Osteoblast (primary cell): ENCODE results near the gene GCK. TPM values are rescaled to one million over a fixed set of nuclear protein-coding genes. Genes with fewer than 3 reads are reported as not detected.

ENCODE experiments used
- DNase-seq: peaks from one replicate; pipeline ENCODE4 v3.0.0; 2011; ENCODE audit warnings: low spot score, mixed read lengths; ENCODE audit not compliant: insufficient read length; ENCODE audit errors: missing footprints
- H2AFZ ChIP-seq: 2 replicates; pipeline ENCODE4 v1.6.0; 2011; ENCODE audit warnings: mild to moderate bottlenecking, low read length
- H3K27ac ChIP-seq: 2 replicates; pipeline ENCODE4 v1.5.1; 2011; ENCODE audit warnings: mild to moderate bottlenecking, low read depth, low read length, moderate library complexity
- H3K27me3 ChIP-seq: 2 replicates; pipeline ENCODE4 v1.6.0; 2012; ENCODE audit warnings: mild to moderate bottlenecking, control low read depth, inconsistent platforms, low read length, moderate library complexity; ENCODE audit not compliant: insufficient read depth
- H3K36me3 ChIP-seq: 2 replicates; pipeline ENCODE4 v1.5.1; 2011; ENCODE audit warnings: mild to moderate bottlenecking, low read length, control low read depth, moderate library complexity; ENCODE audit not compliant: insufficient read depth
- H3K4me1 ChIP-seq: 2 replicates; pipeline ENCODE4 v1.5.1; 2011; ENCODE audit warnings: mild to moderate bottlenecking, low read length, control low read depth, moderate library complexity; ENCODE audit not compliant: insufficient read depth
- H3K4me2 ChIP-seq: 2 replicates; pipeline ENCODE4 v1.6.0; 2011; ENCODE audit warnings: mild to moderate bottlenecking, low read length; ENCODE audit not compliant: insufficient read depth
- H3K4me3 ChIP-seq: fragments of 200-600 bp; sonication (generic); 3 replicates; pipeline ENCODE4 v1.5.1; 2012; ENCODE audit warnings: mild to moderate bottlenecking, low read length, inconsistent platforms; ENCODE audit not compliant: insufficient read depth
- H3K79me2 ChIP-seq: 2 replicates; pipeline ENCODE4 v1.6.0; 2012; ENCODE audit warnings: mild to moderate bottlenecking, low read length, control low read depth, inconsistent platforms; ENCODE audit not compliant: insufficient read depth
- H3K9me3 ChIP-seq: 2 replicates; pipeline ENCODE4 v1.5.1; 2011; ENCODE audit warnings: low read depth, low read length, control low read depth
- H4K20me1 ChIP-seq: 2 replicates; pipeline ENCODE4 v1.6.0; 2012; ENCODE audit warnings: mild to moderate bottlenecking, low read length, control low read depth; ENCODE audit not compliant: insufficient read depth
- CTCF ChIP-seq: IDR thresholded peaks from 2 replicates; pipeline ENCODE4 v1.5.1; 2011; ENCODE audit warnings: mild to moderate bottlenecking, low read depth, low read length, moderate library complexity; ENCODE audit errors: extremely low read depth
- total RNA-seq: library from RNA; depleted of rRNA; stranded (reverse); fragments of >200 nt; gene quantifications from 2 replicates; pipeline ENCODE4 v1.2.3, GENCODE V29; 2012

Gene GCK
- total RNA-seq, 1 donor: not detected

- Histone ChIP-seq H2AFZ (no peak overlapping the region), H3K4me2 (no peak overlapping the region), H3K4me1 (peaks cover 11% of the 10 kb centered on the region), H3K27ac (no peak overlapping the region), H3K4me3 (no peak overlapping the region), H3K79me2 (peaks cover 40% of the 10 kb centered on the region), H3K9me3 (no peaks in the 10 kb centered on the region), H4K20me1 (peaks cover 3% of the 10 kb centered on the region), H3K27me3 (no peaks in the 10 kb centered on the region), H3K36me3 (peaks cover 29% of the 10 kb centered on the region)
- peak; percentile 41 for DNase-seq
- no peak for TF ChIP-seq CTCF
Measured at GRCh38 chr7:44120395-44120794, 68.8 kb downstream of the GCK start.

- Histone ChIP-seq H3K27ac (no peak overlapping the region), H3K4me2 (no peak overlapping the region), H4K20me1 (peaks cover 3% of the 10 kb centered on the region), H3K27me3 (no peaks in the 10 kb centered on the region), H3K4me1 (peaks cover 11% of the 10 kb centered on the region), H3K9me3 (no peaks in the 10 kb centered on the region), H3K79me2 (peaks cover 40% of the 10 kb centered on the region), H2AFZ (no peak overlapping the region), H3K4me3 (no peak overlapping the region), H3K36me3 (peaks cover 31% of the 10 kb centered on the region)
- TF ChIP-seq CTCF: no peak
- DNase-seq: peak; percentile 73
Measured at GRCh38 chr7:44119829-44120380, 69.3 kb downstream of the GCK start.

GRCh38 chr7:44117801-44118429 lies 71.3 kb downstream of the GCK start:
- TF ChIP-seq CTCF: no peak
- H2AFZ ChIP-seq: no peak overlapping the region
- peak; percentile 67 for DNase-seq
- H3K4me1 ChIP-seq: peaks cover 10% of the 10 kb centered on the region
- no peaks in the 10 kb centered on the region for H3K9me3 ChIP-seq
- no peak overlapping the region for H3K4me3 ChIP-seq
- peaks cover 45% of the 10 kb centered on the region for H3K36me3 ChIP-seq
- no peak overlapping the region for H3K4me2 ChIP-seq
- H4K20me1 ChIP-seq: peaks cover 9% of the 10 kb centered on the region
- no peak overlapping the region for H3K27ac ChIP-seq
- no peaks in the 10 kb centered on the region for H3K27me3 ChIP-seq
- peaks cover 40% of the 10 kb centered on the region for H3K79me2 ChIP-seq

GRCh38 chr7:44116789-44117666 lies 72.2 kb downstream of the GCK start:
- Histone ChIP-seq H3K4me1 (peaks cover under 1% of the 10 kb centered on the region), H4K20me1 (peaks cover 11% of the 10 kb centered on the region), H3K36me3 (peaks cover 54% of the 10 kb centered on the region), H3K27ac (no peak overlapping the region), H3K4me3 (no peak overlapping the region), H3K79me2 (peaks cover 32% of the 10 kb centered on the region), H3K4me2 (no peak overlapping the region), H2AFZ (no peak overlapping the region), H3K27me3 (no peaks in the 10 kb centered on the region), H3K9me3 (no peaks in the 10 kb centered on the region)
- no peak for TF ChIP-seq CTCF
- peak; percentile 73 for DNase-seq
